RWPE1 (cell line): ENCODE measurements around the gene C1QTNF3.

ENCODE experiments used
- CTCF ChIA-PET: fragments of 350-600 bp; sonication (Branson Sonifier 250); formaldehyde crosslinking; extraction: SDS; loops from one replicate; lab custom pipeline; 2021; lab: Yijun Ruan, JAX
- POLR2A ChIA-PET: fragments of 400-600 bp; formaldehyde crosslinking; extraction: SDS; loops from one replicate; lab custom pipeline; 2020; ENCODE audit warnings: antibody characterized with exemption; ENCODE audit not compliant: low non-redundant PET; lab: Yijun Ruan, JAX
- DNase-seq: peaks from one replicate; pipeline ENCODE4 v3.0.0; 2012; ENCODE audit warnings: low spot score
- H3K27ac ChIP-seq: fragments of 450-650 bp; 2 replicates; pipeline ENCODE4 v1.5.1; 2017
- CTCF ChIP-seq: fragments of 450-650 bp; conservative IDR thresholded peaks from 2 replicates; pipeline ENCODE4 v1.5.1; 2017; ENCODE audit warnings: low read depth, mild to moderate bottlenecking

Gene C1QTNF3

GRCh38 chr5:34022121-34022705, 20.8 kb downstream of the C1QTNF3 start:
- no peak for DNase-seq
- ChIA-PET CTCF (interaction anchor here (0.6 kb wide), 1 partner anchor 77 kb away, joined by 4 read pairs; no protein-coding TSS in a partner anchor), POLR2A (no interaction called here)
- no peak for TF ChIP-seq CTCF
- H3K27ac ChIP-seq, result no peak overlapping the region

- no peak for TF ChIP-seq CTCF
- ChIA-PET POLR2A (no interaction called here), CTCF (no interaction called here)
- H3K27ac ChIP-seq, result no peak overlapping the region
- no peak for DNase-seq
Observed at GRCh38 chr5:34021334-34021733, 21.7 kb downstream of the C1QTNF3 start.

GRCh38 chr5:34020726-34021125, 22.3 kb downstream of the C1QTNF3 start:
- CTCF ChIA-PET, result interaction anchor here (0.6 kb wide), 1 partner anchor 17 kb away, joined by 4 read pairs; no protein-coding TSS in a partner anchor
- POLR2A ChIA-PET, result no interaction called here
- no peak for DNase-seq
- TF ChIP-seq CTCF, result no peak
- H3K27ac ChIP-seq, result no peak overlapping the region

- CTCF ChIA-PET, result interaction anchor here (0.9 kb wide), 1 partner anchor 9 kb away, joined by 4 read pairs; no protein-coding TSS in a partner anchor
- DNase-seq, result no peak
- no peak for TF ChIP-seq CTCF
- POLR2A ChIA-PET, result no interaction called here
- no peak overlapping the region for H3K27ac ChIP-seq
Observed at GRCh38 chr5:34017254-34017653, 25.8 kb downstream of the C1QTNF3 start.

- ChIA-PET POLR2A (no interaction called here), CTCF (no interaction called here)
- H3K27ac ChIP-seq, result no peak overlapping the region
- no peak for DNase-seq
- no peak for TF ChIP-seq CTCF
Observed at GRCh38 chr5:34016750-34017149, 26.3 kb downstream of the C1QTNF3 start.

GRCh38 chr5:34016222-34016621, 26.8 kb downstream of the C1QTNF3 start:
- H3K27ac ChIP-seq, result no peak overlapping the region
- CTCF ChIA-PET, result no interaction called here
- POLR2A ChIA-PET, result no interaction called here
- DNase-seq, result no peak
- TF ChIP-seq CTCF, result no peak
